GM18873 (cell line): ENCODE data around the gene ST6GAL2.

ENCODE experiments used
- ATAC-seq: cut with Tn5 transposase; IDR thresholded peaks from one replicate; pipeline ENCODE4 v1.9.1; 2021; ENCODE audit warnings: mild to moderate bottlenecking, moderate library complexity, moderate number of reproducible peaks; ENCODE audit not compliant: unreplicated experiment, low FRiP score

Gene ST6GAL2

DNA sequence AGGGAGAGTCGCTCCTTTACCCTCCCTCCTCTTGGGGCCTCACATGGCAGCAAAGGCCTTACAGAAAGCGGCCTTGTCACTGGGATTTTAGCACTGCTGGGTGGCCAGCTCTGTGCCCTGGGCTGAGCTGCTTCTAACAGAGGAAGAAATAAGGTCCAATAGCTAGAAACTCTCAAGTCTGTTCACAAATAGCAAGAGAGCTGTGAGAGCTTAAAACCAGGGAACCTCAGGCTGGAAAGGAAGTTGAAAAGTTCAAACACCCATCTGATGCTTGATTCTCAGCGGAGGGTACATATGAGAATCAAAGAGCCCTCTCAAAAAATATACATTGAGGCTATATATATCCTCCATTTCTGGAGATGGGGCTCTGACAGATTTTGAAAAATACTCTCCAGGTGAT is 54.7 kb downstream of the ST6GAL2 start:
- ATAC-seq, result no peak

DNA sequence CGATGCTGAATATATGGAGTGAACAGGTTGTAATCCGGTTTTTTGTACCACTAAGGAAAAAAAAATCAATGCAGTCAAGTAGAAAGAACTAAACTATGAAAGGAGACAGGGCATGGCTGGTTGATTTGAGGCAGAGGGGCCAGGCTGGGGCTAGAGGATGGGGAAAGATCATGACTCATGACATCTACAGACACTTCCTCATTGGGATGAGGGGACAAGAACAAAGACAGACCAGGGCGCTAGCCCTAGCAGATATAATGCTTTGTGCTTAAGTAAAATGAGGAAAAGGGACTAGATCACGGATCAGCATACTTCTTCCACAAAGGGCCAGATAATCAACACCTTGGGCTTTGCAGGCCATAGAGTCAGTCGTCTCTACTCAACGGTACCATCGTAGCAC is 55.8 kb downstream of the ST6GAL2 start:
- no peak for ATAC-seq

DNA sequence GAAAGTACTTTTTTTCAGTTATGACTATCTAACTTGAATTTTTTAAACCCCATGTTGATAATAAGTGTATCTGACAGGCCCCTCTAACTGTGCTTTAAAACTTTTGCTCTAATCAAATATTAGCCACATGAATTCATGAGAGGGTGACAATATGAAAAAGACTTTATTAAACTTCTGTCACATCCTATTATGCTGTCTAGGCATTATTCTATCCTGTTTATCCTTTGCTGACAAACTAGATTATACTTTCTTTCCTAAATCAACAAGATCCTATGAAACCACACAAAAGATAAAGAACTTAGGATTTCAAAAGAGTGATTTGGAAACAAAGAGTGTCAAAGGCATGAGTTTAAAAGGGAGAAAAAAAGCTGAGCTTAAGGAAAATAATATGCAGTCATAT is 57.8 kb downstream of the ST6GAL2 start:
- ATAC-seq, result no peak

DNA sequence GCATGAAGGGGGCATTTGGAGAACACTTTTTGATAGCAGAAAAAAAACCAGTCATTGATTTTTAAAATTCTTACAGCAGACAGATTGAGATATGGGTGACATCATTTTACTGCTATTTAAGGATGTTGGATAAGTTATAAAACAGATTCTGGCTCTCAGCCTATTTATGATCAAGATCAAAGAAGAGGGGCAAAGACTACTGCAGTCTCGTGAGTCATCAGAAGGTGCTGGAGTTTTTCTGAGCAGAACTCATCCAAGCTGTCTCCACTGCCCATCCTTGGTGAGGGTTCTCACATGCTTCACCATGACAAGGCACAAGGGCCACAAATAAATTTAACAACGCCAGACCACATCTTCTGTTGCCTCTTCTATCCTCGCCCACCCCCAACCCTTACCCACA is 58.8 kb downstream of the ST6GAL2 start:
- ATAC-seq, result no peak

DNA sequence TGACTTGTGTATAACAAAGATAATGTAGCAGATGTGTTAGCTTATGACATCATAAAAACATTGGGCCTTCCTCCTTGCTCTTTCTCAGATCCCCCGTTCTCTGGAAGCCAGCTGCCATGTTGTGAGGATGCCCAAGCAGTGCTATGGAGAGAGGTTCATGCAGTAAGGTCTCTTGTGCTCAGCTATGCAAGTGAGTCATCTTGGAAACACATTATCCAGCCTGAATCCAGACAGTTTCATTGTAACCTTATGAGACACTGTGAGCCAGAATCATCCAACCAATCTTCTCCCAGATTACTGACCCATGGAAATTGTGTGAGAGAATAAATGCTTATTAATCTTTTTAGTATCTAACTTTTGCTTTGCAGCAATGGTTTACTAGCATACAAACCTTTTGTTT is 60.8 kb downstream of the ST6GAL2 start:
- ATAC-seq, result no peak

DNA sequence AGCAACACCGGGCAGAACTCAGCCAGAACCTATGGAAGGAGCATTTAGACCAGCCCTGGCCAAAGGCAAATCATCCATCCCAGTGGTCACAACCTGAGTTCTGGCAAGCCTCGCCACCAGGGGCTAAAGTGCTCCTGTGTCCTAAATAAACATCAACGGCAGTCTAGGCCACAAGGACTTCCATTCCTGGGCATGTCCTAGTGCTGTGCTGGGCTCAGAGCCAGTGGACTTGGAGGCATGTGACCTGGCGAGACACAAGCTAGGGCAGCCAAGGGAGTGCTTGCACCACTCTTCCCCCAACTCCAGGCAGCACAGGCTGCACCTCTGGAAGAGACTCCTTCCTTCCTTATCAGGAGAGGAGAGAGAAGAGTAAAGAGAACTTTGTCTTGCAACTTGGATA is 69.0 kb downstream of the ST6GAL2 start:
- ATAC-seq, result no peak

DNA sequence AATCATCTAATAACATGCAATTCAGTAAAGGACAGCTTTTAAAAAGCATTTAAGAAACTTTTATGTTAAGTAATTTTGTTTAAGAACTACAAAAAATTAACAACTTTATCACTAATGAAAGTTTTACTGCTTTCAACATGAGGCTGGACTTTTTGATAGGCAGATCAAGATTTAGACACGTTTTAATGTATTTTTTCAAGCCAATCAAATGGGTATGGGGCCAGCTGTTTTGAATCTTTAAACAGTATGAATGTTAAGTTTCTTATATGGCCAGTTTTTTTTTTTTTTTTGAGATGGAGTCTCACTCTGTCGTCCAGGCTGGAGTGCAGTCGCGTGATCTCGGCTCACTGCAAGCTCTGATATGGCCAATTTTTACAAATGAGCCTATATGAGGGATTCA is 73.1 kb downstream of the ST6GAL2 start:
- no peak for ATAC-seq

DNA sequence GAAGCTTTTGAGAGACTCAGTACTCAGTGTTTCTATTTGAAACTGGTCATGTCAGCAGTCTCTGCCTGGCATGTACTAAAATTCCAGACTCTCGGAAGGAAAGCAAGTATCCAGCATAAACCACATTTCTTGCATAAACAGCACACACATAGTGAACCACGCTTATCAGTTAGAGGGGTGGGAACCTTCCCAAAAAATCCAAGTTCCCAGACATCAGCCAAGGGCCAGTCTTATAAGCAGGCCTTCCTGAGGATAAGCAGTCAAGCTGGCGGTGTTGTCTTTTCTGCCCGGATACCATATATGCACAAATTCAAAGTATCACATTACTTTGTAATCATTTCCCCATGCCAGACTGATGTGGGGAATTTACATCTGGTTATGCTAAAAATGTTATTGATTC is 73.6 kb downstream of the ST6GAL2 start:
- ATAC-seq, result no peak

DNA sequence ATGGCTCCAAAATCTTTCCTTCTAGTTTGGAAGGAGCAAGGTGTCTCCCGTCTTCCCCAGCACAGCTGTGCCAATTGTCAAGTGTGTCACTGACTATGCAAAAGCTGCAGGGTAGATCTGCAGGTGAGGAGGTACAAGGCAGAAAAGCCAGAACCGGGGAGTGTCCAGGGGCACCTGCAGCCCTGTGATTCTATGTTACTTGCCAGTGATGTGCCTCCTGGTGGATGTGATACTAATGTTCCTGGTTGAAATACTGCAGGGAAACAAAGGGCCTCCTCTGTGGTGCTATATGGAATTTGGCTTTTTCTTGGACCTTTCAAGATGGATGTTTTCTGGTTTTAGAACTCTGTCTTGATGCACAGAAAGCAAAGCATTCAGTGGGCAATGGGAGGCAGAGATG is 80.3 kb downstream of the ST6GAL2 start:
- ATAC-seq, result no peak

DNA sequence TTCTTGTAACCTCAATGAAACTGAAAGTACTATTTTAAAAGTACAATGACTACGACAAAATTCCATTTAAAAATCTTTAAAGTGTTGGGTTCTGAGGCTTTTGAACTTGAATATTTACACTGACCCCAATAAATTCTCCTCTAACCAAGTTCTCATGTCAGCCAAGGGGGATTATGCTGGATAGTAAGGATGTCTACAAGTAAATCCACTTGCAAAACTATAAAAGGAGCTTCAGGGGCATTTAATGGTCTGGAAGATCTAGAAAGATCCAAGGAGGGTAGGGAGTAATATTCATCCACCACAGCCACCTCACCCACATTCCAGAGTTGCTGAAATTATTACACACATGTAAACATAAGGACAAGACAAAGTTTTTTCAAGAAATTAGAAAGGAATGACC is 81.8 kb downstream of the ST6GAL2 start:
- ATAC-seq, result no peak

DNA sequence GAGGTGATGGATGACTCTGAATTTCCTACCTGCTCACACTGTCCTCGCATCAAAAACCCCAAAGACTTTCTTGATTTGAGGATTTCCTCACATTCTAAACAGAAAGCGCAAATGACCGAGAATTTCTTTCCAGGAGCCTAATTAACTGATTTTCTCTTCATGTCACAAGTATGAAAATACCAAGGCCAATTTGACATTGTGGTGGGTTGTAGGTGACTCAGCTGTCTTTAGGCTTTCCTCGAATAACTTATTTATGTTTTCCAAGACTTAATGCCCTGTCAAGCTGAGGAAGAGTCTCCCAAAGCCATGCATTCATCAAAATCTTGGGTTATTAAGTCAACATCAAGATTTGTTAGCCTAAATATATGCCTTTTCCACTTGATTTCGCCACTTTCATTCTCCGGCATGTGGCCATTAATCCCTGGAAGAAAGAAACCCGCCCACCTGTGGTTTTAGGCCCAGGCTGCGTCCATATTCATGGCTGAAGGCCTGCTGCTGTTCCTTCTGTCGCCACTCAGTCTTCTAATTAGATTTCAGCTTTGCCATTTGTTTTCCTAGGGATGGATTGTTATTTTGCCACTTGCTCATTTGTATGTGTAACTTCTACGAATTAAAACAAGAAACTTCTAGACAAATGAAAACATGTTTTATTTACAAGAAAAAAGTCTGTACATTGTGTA is 84.9 kb downstream of the ST6GAL2 start:
- no peak for ATAC-seq

DNA sequence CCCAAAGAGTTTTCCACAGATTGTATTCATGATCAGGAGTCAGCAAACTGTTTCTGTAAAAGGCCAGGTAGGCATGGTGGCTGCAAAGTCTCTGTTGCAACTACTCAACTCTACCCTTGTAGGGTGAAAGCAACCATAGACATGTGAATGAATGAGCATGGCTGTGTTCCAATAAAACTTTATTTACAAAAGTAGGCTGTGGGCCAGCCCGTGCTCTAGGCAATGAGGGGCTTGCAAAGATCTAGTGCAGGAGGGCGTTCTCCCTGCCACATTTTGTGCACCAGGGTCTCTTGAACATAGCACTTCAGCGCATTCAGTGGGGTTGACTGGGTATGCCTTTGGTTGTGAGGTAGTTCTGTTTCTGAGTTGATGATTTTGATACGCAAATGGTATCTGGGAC is 85.8 kb downstream of the ST6GAL2 start:
- no peak for ATAC-seq

DNA sequence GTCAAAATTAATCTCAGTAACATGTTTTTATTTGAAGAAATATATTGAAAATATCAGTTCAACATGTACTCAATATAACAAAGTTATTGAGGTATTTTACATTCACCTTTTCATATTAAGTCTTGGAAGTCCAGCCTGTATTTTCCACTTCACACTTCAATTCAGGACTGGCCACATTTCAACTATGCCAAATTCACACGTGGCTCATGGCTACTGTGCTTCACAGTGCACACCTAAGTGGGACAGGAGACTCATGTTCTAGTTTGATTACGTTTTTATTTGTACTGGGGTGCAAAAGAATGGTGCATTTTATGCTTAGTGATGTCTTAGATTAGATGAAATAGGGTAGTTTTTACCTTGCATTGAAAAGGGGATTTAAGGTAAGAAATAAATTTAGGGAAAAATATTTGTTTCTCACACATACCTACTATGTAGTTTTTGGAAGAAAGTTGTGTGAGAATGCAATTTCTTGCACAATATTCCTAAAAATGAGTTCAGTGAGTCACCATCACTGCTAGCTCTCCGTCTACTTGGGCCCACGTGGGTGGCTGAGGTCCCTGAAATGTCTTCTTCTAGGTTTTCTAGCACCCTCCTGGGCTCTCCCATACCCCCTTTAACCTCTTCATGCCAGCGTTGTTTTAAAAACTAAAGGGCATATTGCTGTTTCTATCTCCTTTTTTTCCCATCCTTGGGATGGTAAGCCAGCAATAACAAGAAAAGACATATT is 87.0 kb downstream of the ST6GAL2 start:
- no peak for ATAC-seq

DNA sequence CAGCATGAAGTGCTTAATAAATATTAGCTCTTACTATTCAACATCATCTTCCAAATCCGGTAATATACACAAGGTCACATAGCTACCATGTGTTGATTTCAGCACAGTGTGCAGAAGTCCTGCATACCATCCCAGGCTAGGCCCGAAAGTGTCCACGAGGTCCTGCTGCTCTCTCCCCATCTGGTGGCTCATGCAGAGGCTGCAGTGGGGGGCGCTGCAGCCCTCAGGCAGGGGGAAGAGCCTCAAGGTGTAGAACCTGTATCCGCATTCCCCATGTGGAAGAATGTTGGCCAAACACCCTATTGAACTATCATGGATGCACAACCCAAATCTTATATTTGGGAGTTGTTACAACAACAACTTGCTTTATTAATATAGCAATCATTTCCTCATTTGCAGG is 88.5 kb downstream of the ST6GAL2 start:
- ATAC-seq, result no peak

DNA sequence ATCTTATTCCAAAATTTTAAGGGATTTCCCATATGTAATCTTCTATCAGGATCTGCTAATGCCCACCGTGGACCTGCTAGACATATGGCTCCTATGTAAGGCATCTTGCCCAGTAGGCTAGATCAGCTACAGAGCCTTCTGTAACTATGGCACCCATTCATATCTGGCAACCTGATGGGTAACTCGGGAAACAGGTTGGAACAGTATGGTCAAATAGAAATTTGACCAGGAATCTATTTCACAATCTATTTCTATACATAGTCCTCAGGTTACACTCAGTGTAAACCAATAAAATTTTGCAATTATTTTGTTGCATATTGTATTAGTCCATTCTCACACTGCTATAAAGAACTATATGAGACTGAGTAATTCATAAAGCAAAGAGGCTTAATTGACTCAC is 93.3 kb downstream of the ST6GAL2 start:
- no peak for ATAC-seq

DNA sequence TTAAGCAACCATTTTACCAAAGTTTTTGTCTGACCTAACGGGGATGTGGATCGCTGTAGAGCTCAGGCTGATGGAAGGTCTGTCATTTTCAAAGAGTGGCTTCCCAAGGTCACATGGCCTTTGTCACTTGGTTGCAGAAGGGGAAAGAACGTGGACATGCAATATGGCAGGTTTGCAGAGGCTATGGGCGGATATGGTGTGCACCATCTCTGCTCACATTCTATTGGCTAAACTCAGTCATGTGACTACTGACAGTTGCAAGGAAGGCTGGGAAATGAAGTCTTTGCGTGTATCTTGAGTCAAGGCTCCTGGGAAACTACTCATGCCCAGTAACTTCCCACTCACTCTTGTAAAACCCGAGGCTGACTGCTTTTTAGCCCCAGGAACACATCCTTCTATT is 96.8 kb downstream of the ST6GAL2 start:
- ATAC-seq, result no peak

DNA sequence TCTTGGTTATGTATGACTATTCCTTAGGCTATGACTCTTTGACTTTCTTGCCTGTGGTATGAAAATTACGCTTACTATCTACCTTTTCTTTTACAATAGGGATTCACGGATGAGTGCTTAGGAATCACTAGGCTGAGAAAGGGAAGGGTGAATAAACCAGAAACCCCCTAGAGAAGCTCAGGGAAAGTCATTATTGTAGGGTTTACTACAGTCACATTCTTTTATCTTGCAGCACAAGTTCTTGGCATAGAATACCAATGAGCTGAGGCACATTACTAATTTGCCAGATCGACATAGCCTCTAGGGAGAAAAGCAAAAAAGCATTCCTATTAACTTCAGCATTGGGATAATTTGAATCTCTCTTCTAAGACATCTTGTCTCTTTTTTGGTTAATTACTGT is 103.3 kb downstream of the ST6GAL2 start:
- ATAC-seq, result no peak

DNA sequence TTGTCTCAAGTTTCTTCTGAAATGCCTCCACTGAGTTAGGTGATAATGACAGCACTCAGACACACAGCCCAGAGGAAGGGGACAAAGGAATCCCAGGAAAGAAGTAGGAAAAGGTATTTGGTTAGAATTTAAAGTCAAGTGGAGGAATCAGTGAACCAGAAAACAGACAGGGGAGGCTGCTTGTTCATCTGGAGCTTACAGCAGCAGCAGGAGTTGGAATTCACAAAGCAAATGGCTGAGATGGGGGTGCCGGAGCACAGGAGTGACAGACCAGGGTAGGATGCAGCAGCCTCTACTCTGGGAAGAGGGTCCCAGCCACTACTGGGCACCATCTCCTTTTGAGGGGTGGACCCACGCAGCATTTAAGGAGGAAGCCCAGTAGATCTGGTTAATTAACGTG is 104.8 kb downstream of the ST6GAL2 start:
- no peak for ATAC-seq

DNA sequence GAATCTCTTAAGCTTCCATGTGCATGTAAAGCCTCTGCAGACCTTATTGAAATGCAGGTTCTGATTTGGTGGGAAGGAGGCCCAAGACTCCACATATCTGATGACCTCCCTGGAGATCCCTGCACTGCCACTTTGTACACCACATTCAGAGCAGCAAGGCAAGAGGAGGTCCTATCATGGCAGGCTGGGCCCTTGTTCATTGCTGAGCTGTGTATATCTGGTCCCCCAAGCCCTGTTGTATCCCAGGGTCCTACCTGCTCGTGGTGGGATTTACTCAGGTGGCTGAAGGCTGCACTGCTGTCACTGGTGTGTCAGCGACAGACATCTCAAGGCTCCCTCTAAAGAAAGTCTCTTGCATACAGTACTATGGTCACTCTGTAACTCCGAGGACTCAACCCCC is 114.2 kb downstream of the ST6GAL2 start:
- ATAC-seq, result no peak

DNA sequence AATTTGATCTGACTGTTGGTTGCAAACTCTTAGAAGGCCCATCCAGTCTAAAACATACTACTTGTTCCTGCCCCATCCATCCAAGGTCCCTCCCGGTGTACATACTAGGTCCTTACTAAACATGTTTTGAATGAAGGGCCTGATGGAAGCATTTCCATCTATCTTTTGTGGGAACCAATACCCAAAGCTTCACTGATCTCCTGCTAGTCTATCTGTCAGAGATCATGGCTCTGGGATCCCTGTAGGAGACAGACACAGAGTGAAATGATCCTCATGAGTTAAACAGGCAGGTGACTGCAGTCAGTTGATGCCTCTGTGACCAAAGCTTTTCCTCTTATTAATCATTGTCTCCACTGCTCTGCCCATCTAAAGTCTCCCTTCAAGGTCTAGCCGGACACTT is 115.0 kb downstream of the ST6GAL2 start:
- ATAC-seq, result no peak

DNA sequence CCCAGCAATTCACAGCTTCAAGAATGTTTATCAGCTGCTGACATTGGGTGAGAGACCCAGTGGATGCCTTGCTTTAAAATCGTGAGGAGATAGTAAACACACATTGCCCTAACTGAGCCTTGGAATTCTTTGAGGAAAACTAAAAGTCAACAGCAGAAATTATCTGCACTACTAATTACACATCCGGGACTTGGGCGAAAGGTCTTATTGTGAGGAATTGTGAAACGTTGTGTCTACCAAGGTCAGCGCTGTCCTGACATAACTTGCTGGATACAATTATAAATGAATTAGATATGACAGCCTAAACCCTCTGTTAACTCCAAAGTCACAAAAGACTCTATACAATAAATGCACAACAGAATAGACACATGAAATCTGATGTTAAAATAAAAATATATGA is 121.4 kb downstream of the ST6GAL2 start:
- no peak for ATAC-seq

DNA sequence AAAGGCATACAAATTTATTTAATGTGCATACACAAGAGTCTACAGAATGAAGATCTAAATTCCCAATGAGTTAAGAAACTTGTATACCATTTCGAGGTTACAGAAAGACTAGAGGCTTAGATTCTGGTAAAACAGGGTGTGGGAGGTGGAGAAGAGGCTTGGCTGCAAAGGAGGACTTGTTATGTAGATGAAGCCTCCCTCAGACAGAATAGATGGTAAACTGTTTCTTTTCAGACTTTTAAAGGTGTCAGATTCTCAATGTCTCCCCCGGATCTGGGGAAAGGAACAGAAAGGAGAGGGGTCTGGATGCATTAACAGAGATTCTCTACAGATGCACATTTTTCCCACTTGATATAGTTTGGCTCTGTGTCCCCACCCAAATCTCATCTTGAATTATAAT is 126.0 kb downstream of the ST6GAL2 start:
- ATAC-seq, result no peak
